Ectodermal cell (in vitro differentiated cells): ENCODE measurements around the gene OR10H1.
"Not testable (repeated sequence)": the region's sequence is repeated elsewhere in the genome, so short reads cannot be mapped to it uniquely, and the experiment has no call there.

Experiments used
- H3K27ac ChIP-seq: 2 replicates; pipeline ENCODE4 v1.7.0; 2013; ENCODE audit warnings: mild to moderate bottlenecking, low read depth, low read length; ENCODE audit not compliant: insufficient read depth, poor library complexity, severe bottlenecking
- H3K27me3 ChIP-seq: 2 replicates; pipeline ENCODE4 v1.7.0; 2013; ENCODE audit warnings: mild to moderate bottlenecking, low read length; ENCODE audit not compliant: insufficient read depth, control insufficient read depth, poor library complexity, severe bottlenecking
- H3K36me3 ChIP-seq: one replicate; pipeline ENCODE4 v1.7.0; 2013; ENCODE audit warnings: low read length; ENCODE audit not compliant: control insufficient read depth, insufficient read depth
- H3K4me1 ChIP-seq: one replicate; pipeline ENCODE4 v1.7.0; 2013; ENCODE audit warnings: low read length; ENCODE audit not compliant: control insufficient read depth, insufficient read depth
- H3K4me3 ChIP-seq: 2 replicates; pipeline ENCODE4 v1.7.0; 2013; ENCODE audit warnings: low read depth, low read length, control low read depth; ENCODE audit not compliant: insufficient read depth
- H3K9me3 ChIP-seq: 2 replicates; pipeline ENCODE4 v1.7.0; 2013; ENCODE audit warnings: mild to moderate bottlenecking, low read length, moderate library complexity; ENCODE audit not compliant: control insufficient read depth
- WGBS, 2 experiments: methylation state at CpG; one replicate each; pipeline ENCODE4 v1.1.7; 2013; ENCODE audit warnings: missing lambda C conversion rate in 2 of 2; 5-methylcytosine and 5-hydroxymethylcytosine counted together

OR10H1 gene

DNA sequence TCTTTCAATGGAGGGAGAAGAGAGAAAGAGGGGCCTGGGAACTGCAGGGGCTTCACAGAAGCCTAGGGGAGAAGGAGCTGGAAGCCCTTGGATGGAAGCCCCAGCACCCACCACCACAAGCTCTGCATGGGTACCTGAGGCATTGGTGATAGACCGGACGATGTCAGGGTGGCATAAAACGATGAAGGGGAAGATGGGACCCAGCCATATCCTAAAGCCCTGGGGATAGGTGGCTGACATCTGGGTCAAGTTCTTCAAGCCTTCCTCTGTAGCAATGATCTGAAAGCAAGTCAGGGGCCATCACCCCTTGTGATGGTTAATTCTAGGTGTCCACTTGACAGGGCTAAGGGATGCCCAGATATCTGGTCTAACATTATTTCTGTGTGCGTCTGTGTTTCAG lies 39.2 kb downstream of the OR10H1 start:
- H3K9me3 ChIP-seq, result peaks cover 7% of the 10 kb centered on the region
- H3K36me3 ChIP-seq, result no peaks in the 10 kb centered on the region
- WGBS, 2 experiments, result 81% methylated on average over 4 of the region's 4 CpGs
- no peaks in the 10 kb centered on the region for H3K4me1 ChIP-seq
- no peak overlapping the region for H3K27ac ChIP-seq
- H3K4me3 ChIP-seq, result no peak overlapping the region
- H3K27me3 ChIP-seq, result no peaks in the 10 kb centered on the region

DNA sequence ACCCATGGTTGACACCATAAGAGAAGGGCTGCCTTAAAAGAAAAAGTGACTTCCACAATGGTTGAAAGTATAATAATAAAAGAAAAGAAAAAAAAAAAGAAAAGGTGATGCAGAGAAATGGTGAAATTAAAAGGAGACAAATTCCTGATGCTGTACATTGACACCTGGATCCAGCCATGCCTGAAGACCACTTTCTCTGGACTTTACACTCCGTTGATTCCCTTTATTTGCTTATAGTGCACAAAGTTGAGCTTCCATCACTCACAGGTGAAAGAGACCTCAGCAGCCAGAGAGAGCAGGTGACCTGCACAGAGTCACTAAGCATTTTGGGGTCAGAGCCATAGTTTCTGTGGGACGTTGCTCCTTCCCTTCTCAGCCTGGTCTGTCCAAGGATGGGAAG lies 40.2 kb downstream of the OR10H1 start:
- 32 to 34% methylated on average over 2 of the region's 2 CpGs for WGBS, 2 experiments
- no peak overlapping the region for H3K27ac ChIP-seq
- no peaks in the 10 kb centered on the region for H3K27me3 ChIP-seq
- no peaks in the 10 kb centered on the region for H3K4me1 ChIP-seq
- no peak overlapping the region for H3K4me3 ChIP-seq
- no peaks in the 10 kb centered on the region for H3K36me3 ChIP-seq
- peaks cover 4% of the 10 kb centered on the region for H3K9me3 ChIP-seq

DNA sequence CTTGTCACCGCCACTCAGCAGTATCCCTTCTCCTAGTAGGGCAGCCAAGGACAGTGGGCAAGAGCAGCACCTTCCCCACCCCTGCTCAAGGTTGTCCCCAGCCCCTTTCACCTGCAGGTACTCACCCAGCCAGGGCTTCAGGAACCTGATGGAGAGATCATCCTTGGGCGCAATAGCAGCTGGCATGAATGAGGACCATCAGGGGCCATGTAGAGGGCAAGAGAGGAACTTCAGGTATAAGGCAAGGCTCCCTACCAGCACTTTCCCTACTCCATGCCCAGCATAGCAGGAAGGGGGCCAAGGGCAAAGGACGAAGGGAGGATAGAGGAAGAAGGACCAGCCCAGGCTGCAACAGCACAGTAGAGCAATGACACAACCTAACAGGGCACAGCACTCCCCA lies 41.3 kb downstream of the OR10H1 start:
- WGBS, 2 experiments, result 64 to 71% methylated on average over 3 of the region's 3 CpGs
- not testable (repeated sequence) for H3K27me3 ChIP-seq, H3K9me3 ChIP-seq, H3K36me3 ChIP-seq, H3K4me3 ChIP-seq, H3K27ac ChIP-seq, H3K4me1 ChIP-seq

DNA sequence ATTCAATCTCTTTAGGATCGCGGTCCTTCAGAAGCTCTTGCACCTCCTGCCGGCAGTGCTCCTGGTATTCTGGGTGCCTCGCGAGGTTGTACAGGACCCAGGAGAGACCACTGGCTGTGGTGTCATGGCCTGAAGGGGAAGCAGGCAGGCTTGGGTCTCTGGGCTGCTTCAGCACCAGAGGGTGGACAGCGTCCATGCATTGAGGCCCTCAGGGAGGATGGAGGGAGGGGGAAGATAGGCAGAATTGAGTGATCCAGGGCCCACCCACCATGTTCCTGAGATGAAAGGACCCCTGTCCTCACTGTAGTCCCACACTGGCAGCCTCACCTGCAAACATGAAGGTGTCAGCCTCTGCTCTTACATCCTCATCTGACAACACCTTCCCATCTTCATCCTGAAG lies 45.9 kb downstream of the OR10H1 start:
- 81 to 85% methylated on average over 6 of the region's 6 CpGs for WGBS, 2 experiments
- peaks cover 12% of the 10 kb centered on the region for H3K9me3 ChIP-seq
- H3K36me3 ChIP-seq, result no peaks in the 10 kb centered on the region
- H3K4me3 ChIP-seq, result no peak overlapping the region
- H3K27ac ChIP-seq, result no peak overlapping the region
- no peaks in the 10 kb centered on the region for H3K27me3 ChIP-seq
- no peaks in the 10 kb centered on the region for H3K4me1 ChIP-seq

DNA sequence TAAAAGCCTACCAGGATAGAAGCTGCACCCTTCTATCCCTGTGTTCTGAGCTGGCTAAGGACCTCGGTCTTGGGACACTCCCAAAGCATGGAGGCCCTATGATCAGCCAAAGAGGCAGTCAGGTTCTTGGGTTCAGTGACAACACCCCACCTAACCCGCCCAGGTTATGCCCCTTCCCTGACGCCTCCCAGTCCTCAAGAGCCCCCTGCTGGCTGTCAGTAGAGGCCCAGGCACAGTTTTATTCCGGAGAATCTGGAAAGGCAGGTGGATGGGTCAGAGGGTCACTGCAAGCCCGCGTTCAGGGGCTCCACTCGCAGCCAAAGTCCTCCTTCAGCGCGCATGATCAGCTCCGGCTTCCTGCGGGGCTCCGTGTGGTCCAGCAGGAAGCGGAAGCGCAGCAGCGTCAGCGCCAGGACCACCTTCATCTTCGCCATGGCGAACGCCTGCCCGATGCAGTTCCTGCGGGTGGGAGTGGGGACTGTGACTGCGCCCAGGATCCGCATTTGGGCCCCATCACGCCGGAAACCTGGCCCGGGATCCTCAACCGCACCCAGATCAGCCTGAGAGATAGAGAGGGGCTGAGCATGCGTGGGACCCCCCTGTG lies 55.4 kb downstream of the OR10H1 start:
- no peak overlapping the region for H3K27ac ChIP-seq
- H3K4me1 ChIP-seq, result no peaks in the 10 kb centered on the region
- peaks cover 20% of the 10 kb centered on the region for H3K9me3 ChIP-seq
- no peaks in the 10 kb centered on the region for H3K36me3 ChIP-seq
- H3K4me3 ChIP-seq, result no peak overlapping the region
- no peaks in the 10 kb centered on the region for H3K27me3 ChIP-seq
- WGBS, 2 experiments, result 80 to 81% methylated on average over 28 of the region's 28 CpGs

DNA sequence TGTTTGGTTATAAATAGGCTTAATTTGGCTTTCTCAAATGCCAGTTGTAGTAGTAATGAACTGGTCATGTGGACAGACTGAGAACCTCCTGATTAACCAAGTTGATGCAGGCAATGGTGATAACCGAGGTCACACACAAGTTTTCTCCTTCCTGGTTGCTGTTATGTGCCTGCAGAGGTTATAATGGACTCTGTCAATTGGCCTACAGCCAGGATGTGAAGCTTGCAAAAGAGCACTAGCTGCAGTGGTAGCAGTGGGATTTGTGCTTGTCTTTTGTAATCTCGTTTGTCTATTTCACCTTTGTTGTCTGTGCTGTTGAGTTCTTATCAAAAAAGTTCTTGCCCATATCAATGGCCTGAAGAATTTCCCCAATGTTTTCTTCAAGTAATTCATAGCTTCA lies 57.1 kb downstream of the OR10H1 start:
- Histone ChIP-seq H3K27ac (no peak overlapping the region), H3K27me3 (no peaks in the 10 kb centered on the region), H3K36me3 (no peaks in the 10 kb centered on the region), H3K4me1 (no peaks in the 10 kb centered on the region), H3K4me3 (no peak overlapping the region), H3K9me3 (peaks cover 26% of the 10 kb centered on the region)
- WGBS, 2 experiments, result 30 to 55% methylated on average over 2 of the region's 2 CpGs
